Measurements from ENCODE around the gene SUSD3. TPM values are rescaled to one million over a fixed set of nuclear protein-coding genes. Genes with fewer than 3 reads are reported as not detected.

Gene SUSD3
- total and polyA plus RNA-seq, 11 donors, result 0.29 to 5.2 (median 0.53) TPM; not detected in 3

DNA sequence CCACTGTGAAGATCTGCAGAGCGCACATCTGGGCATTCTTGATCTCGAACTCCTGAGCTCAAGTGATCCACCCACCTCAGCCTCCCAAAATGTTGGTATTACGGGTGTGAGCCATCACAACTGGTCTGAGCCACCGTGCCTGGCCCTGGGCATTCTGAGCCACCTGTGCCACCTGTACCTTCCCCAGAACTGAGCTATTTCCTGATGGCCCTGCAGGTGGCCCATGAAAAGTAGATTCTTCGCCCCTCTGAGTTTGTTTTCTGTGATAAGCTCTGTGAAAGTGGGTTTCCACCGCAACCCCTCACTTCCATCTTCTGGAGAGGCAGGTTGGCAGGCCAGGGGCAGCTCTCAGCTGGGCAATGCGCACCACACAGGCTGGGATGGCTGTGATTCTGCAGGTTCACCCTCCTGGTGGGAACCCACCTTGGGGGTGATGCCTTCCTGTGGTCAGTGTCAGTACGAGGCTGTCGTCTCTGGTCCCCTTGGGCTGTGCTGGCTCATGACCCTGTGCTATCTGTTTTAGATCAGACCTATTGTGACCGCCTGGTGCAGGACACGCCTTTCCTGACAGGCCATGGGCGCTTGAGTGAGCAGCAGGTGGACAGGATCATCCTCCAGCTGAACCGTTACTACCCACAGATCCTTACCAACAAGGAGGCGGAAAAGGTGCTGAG lies 48.8 kb downstream of the SUSD3 start:
- H3K4me1 ChIP-seq, result peaks cover 0 to 57% (median 0%) of the 10 kb centered on the region in 12 donors
- DNase-seq, result peak in 3 of 5 donors; percentile 14 to 40 (median 16)
- H3K4me3 ChIP-seq, result no peak overlapping the region
- H3K27ac ChIP-seq, result no peak overlapping the region
- TF ChIP-seq POLR2A (IDR thresholded peaks at IDR 0.05), result no peak
- TF ChIP-seq, protein P1, sequence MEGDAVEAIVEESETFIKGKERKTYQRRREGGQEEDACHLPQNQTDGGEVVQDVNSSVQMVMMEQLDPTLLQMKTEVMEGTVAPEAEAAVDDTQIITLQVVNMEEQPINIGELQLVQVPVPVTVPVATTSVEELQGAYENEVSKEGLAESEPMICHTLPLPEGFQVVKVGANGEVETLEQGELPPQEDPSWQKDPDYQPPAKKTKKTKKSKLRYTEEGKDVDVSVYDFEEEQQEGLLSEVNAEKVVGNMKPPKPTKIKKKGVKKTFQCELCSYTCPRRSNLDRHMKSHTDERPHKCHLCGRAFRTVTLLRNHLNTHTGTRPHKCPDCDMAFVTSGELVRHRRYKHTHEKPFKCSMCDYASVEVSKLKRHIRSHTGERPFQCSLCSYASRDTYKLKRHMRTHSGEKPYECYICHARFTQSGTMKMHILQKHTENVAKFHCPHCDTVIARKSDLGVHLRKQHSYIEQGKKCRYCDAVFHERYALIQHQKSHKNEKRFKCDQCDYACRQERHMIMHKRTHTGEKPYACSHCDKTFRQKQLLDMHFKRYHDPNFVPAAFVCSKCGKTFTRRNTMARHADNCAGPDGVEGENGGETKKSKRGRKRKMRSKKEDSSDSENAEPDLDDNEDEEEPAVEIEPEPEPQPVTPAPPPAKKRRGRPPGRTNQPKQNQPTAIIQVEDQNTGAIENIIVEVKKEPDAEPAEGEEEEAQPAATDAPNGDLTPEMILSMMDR (IDR thresholded peaks at IDR 0.05), result no peak
- H3K27me3 ChIP-seq, result no peaks in the 10 kb centered on the region
- peaks cover 0 to 13% (median 2%) of the 10 kb centered on the region in 12 donors for H3K9me3 ChIP-seq
- no peak for ATAC-seq
- peaks cover 0 to 40% (median 21%) of the 10 kb centered on the region in 9 donors for H3K36me3 ChIP-seq
- 80 to 91% (median 85%) methylated on average over 14 of the region's 14 CpGs for WGBS, 4 donors
- intact Hi-C loops (cut with DNase I), result loop anchor here in 4 of 10 donors (2.0 to 10.0 kb wide), 8 partner anchors 102 to 338 kb away; no protein-coding TSS in a partner anchor

DNA sequence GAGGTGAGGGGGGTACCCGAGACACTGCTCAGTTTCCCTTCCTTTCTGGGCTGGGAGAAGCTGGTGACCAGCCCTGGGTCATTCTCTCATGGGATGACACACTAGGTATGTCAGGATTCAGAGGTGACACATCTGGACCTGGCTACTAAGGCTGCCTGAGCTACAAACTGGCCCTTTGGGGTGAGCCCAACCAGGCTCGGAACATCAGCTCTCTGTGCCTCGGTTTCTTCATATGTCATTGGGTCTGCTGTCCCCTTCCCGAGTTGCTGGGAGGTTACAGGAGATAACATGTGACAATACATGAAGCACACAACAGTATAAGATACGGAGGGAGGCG lies 49.3 kb downstream of the SUSD3 start:
- H3K4me1 ChIP-seq, result peaks cover 0 to 60% (median 0%) of the 10 kb centered on the region in 12 donors
- 84 to 88% (median 85%) methylated on average over 5 to 6 of the region's 6 CpGs for WGBS, 4 donors
- no peak for TF ChIP-seq POLR2A (IDR thresholded peaks at IDR 0.05)
- TF ChIP-seq, protein P1 (IDR thresholded peaks at IDR 0.05), result no peak
- H3K9me3 ChIP-seq, result peaks cover 0 to 13% (median 2%) of the 10 kb centered on the region in 12 donors
- ATAC-seq (no peak), DNase-seq (peak in 2 of 5 donors; percentile 12)
- intact Hi-C loops (cut with DNase I), result loop anchor here in 5 of 10 donors (2.0 to 10.0 kb wide), 8 partner anchors 103 to 337 kb away; no protein-coding TSS in a partner anchor
- no peak overlapping the region for H3K4me3 ChIP-seq
- H3K27ac ChIP-seq, result no peak overlapping the region
- no peaks in the 10 kb centered on the region for H3K27me3 ChIP-seq
- H3K36me3 ChIP-seq, result peaks cover 0 to 42% (median 21%) of the 10 kb centered on the region in 9 donors

DNA sequence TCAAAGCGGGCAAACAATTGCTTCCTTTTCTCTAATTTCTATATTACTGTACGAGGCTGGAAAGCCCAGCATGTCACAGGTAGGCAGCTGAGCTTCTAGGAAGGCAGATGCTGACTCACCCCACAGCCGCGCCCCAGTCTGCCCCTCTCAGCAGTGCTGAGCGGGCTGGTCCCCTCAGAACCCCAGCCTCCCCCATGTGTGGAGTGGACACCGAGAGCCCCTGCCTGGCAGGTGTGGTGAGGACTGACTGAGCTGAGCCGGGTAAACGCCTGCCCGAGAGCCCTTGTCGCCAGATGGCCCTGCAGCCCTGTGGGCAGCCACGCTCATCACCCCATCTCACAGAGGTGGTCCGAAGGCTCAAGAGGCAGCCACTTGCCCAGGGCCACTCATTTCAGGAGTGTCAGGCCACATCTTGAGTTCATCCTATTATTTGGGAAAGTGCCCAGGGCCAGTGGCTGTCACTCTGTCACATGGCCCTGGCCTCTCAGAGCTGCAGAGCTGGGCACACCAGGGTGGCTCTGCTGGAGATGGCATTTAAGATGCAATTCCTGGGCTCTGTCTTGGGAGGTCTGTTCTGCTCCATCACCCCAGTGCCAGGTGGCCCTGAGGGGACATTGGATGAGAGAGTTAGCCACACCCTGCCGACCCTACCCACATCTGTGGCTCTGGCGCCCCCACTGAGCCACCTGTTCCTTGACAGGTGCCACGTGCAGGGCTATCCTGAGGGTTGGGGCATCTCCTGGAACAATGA lies 50.0 kb downstream of the SUSD3 start:
- H3K4me1 ChIP-seq, result peaks cover 0 to 65% (median 0%) of the 10 kb centered on the region in 12 donors
- peaks cover 0 to 13% (median 2%) of the 10 kb centered on the region in 12 donors for H3K9me3 ChIP-seq
- 87 to 91% (median 89%) methylated on average over 7 to 15 of the region's 15 CpGs for WGBS, 4 donors
- no peak for TF ChIP-seq POLR2A (IDR thresholded peaks at IDR 0.05)
- TF ChIP-seq, protein P1 (IDR thresholded peaks at IDR 0.05), result no peak
- H3K27me3 ChIP-seq, result no peaks in the 10 kb centered on the region
- H3K36me3 ChIP-seq, result peaks cover 0 to 47% (median 22%) of the 10 kb centered on the region in 9 donors
- intact Hi-C loops (cut with DNase I), result loop anchor here in 5 of 10 donors (2.0 to 10.0 kb wide), 8 partner anchors 104 to 336 kb away; no protein-coding TSS in a partner anchor
- ATAC-seq, result peak in 1 of 4 donors; percentile 7
- no peak overlapping the region for H3K27ac ChIP-seq
- no peak overlapping the region for H3K4me3 ChIP-seq
- peak in 3 of 5 donors; percentile 24 to 47 (median 27) for DNase-seq
